Breast epithelium (tissue), 4 donors: Measurements from ENCODE around the gene FAM3B. TPM values are rescaled to one million over a fixed set of nuclear protein-coding genes. Genes with fewer than 3 reads are reported as not detected.

ENCODE experiments used
- DNase-seq, 2 donors: peaks; one replicate each; pipeline ENCODE4 v3.0.0-alpha.2; 2019; ENCODE audit warnings: low spot score in 2 of 2
- H3K27ac ChIP-seq, 2 donors: fragments of 200-600 bp; sonication (generic) in 1 of 2; one replicate each; pipeline ENCODE4 v1.5.1; 2016 to 2019; ENCODE audit warnings: mild to moderate bottlenecking in 1 of 2
- H3K27me3 ChIP-seq, 2 donors: fragments of 200-600 bp; sonication (generic) in 1 of 2; one replicate each; pipeline versions ENCODE4 v1.5.1 to v1.6.0; 2017 to 2019; ENCODE audit warnings: control low read depth in 1 of 2, mild to moderate bottlenecking in 1 of 2
- H3K36me3 ChIP-seq: fragments of 200-600 bp; one replicate; pipeline ENCODE4 v1.5.1; 2019
- H3K4me1 ChIP-seq, 2 donors: fragments of 200-600 bp; sonication (generic); one replicate each; pipeline ENCODE4 v1.5.1; 2016 to 2019; ENCODE audit warnings: control low read depth in 1 of 2
- H3K4me3 ChIP-seq, 3 donors: fragments of 200-600 bp; sonication (generic); 1 replicate in 2 of 3; 2 replicates in 1 of 3; pipeline ENCODE4 v1.5.1; 2016 to 2019; ENCODE audit warnings: mild to moderate bottlenecking in 3 of 3, moderate library complexity in 2 of 3
- H3K9me3 ChIP-seq, 2 donors: fragments of 200-600 bp; sonication (generic) in 1 of 2; one replicate each; pipeline ENCODE4 v1.5.1; 2016 to 2019; ENCODE audit warnings: control low read depth in 1 of 2
- POLR2A ChIP-seq: fragments of 450-650 bp; IDR thresholded peaks from one replicate; pipeline ENCODE4 v1.6.1; 2016; ENCODE audit warnings: antibody characterized with exemption, mild to moderate bottlenecking, moderate library complexity
- POLR2AphosphoS5 ChIP-seq, 3 donors: sonication (generic); formaldehyde crosslinking; IDR thresholded peaks; one replicate each; pipeline ENCODE4 v1.6.1; 2017; ENCODE audit warnings: antibody characterized with exemption in 3 of 3
- intact Hi-C: fragments of 100-400 bp; cut with DNase I; formaldehyde crosslinking; loops from one replicate; pipeline ENCODE4 v1.15.1; 2023; ENCODE audit warnings: low total_unique reads
- total RNA-seq, 3 donors: library from RNA; depleted of rRNA; stranded (reverse); fragments of >200 nt; gene quantifications; one replicate each; pipeline ENCODE4 v1.1.0, GENCODE V29; 2016
- TF ChIP-seq, protein P1 (sequence below), 3 donors: fragments of 450-650 bp; IDR thresholded peaks; one replicate each; pipeline ENCODE4 v1.5.1; 2016 to 2017; ENCODE audit warnings: antibody characterized with exemption in 3 of 3, mild to moderate bottlenecking in 3 of 3, moderate library complexity in 3 of 3

The FAM3B gene
- total RNA-seq, 3 donors from 2014 or later = 1.6 to 13.6 (median 10.5) TPM

DNA sequence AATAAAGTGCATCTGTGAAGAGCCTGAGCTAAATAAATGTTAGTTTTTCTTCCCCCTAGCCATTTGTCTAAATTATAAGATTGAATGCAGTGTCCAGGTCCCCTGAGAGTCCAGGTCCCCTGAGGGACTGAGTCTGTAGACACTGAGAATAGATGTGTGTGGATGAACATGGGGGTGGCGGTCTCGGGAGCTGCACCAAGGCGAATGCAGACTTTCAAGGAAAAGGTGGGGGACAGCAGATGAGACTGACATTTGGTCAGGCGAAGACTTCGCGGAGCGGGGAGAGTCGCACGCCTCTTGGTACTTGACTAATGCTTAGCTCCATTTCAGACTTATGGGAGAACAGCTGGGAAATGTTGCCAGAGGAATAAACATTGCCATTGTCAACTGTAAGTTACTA lies 27.5 kb downstream of the FAM3B start:
- H3K4me3 ChIP-seq = no peak overlapping the region
- TF ChIP-seq POLR2AphosphoS5 (IDR thresholded peaks at IDR 0.05) (no peak), POLR2A (no peak)
- TF ChIP-seq, protein P1, sequence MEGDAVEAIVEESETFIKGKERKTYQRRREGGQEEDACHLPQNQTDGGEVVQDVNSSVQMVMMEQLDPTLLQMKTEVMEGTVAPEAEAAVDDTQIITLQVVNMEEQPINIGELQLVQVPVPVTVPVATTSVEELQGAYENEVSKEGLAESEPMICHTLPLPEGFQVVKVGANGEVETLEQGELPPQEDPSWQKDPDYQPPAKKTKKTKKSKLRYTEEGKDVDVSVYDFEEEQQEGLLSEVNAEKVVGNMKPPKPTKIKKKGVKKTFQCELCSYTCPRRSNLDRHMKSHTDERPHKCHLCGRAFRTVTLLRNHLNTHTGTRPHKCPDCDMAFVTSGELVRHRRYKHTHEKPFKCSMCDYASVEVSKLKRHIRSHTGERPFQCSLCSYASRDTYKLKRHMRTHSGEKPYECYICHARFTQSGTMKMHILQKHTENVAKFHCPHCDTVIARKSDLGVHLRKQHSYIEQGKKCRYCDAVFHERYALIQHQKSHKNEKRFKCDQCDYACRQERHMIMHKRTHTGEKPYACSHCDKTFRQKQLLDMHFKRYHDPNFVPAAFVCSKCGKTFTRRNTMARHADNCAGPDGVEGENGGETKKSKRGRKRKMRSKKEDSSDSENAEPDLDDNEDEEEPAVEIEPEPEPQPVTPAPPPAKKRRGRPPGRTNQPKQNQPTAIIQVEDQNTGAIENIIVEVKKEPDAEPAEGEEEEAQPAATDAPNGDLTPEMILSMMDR (IDR thresholded peaks at IDR 0.05) = no peak
- no peaks in the 10 kb centered on the region for H3K36me3 ChIP-seq
- H3K27ac ChIP-seq = no peak overlapping the region
- DNase-seq = no peak
- H3K4me1 ChIP-seq = no peaks in the 10 kb centered on the region
- intact Hi-C loops = no loop called here
- H3K9me3 ChIP-seq = no peaks in the 10 kb centered on the region
- H3K27me3 ChIP-seq = no peaks in the 10 kb centered on the region

- Histone ChIP-seq H3K27me3 (no peaks in the 10 kb centered on the region), H3K4me3 (no peak overlapping the region), H3K27ac (no peak overlapping the region), H3K36me3 (no peaks in the 10 kb centered on the region), H3K9me3 (no peaks in the 10 kb centered on the region), H3K4me1 (no peaks in the 10 kb centered on the region)
- intact Hi-C loops = no loop called here
- DNase-seq = no peak
- no peak for TF ChIP-seq POLR2AphosphoS5 (IDR thresholded peaks at IDR 0.05)
- no peak for TF ChIP-seq POLR2A
- TF ChIP-seq, protein P1 (IDR thresholded peaks at IDR 0.05) = no peak
Observed at GRCh38 chr21:41345356-41345755, 28.8 kb downstream of the FAM3B start.

- intact Hi-C loops = no loop called here
- H3K36me3 ChIP-seq = no peaks in the 10 kb centered on the region
- H3K27me3 ChIP-seq = no peaks in the 10 kb centered on the region
- DNase-seq = no peak
- H3K4me1 ChIP-seq = no peaks in the 10 kb centered on the region
- no peaks in the 10 kb centered on the region for H3K9me3 ChIP-seq
- H3K27ac ChIP-seq = no peak overlapping the region
- TF ChIP-seq, protein P1 (IDR thresholded peaks at IDR 0.05) = no peak
- TF ChIP-seq POLR2AphosphoS5 (IDR thresholded peaks at IDR 0.05) (no peak), POLR2A (no peak)
- no peak overlapping the region for H3K4me3 ChIP-seq
Observed at GRCh38 chr21:41345934-41346685, 29.5 kb downstream of the FAM3B start.

DNA sequence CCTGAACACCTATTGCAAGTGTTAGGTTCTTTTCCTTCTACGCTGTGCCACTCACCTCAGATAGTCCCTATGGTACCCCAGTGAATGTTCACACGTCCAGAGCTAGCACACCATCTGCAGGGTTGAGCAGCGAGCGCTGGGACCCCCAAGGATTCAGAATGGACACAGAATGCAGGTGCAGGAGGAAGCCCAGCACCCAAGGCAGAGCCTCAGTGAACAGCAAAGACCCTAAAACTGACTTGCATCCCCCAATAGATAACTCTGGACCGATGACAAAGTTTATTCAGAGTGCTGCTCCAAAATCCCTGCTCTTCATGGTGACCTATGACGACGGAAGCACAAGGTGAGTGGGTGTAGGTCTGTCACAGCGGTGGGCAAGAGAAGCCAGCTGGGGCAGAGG lies 30.2 kb downstream of the FAM3B start:
- no peak overlapping the region for H3K4me3 ChIP-seq
- TF ChIP-seq POLR2A (no peak), POLR2AphosphoS5 (IDR thresholded peaks at IDR 0.05) (no peak)
- TF ChIP-seq, protein P1 (IDR thresholded peaks at IDR 0.05) = no peak
- no peaks in the 10 kb centered on the region for H3K27me3 ChIP-seq
- intact Hi-C loops = no loop called here
- H3K36me3 ChIP-seq = no peaks in the 10 kb centered on the region
- no peak for DNase-seq
- no peaks in the 10 kb centered on the region for H3K4me1 ChIP-seq
- H3K27ac ChIP-seq = no peak overlapping the region
- H3K9me3 ChIP-seq = no peaks in the 10 kb centered on the region

GRCh38 chr21:41348434-41348833 lies 31.8 kb downstream of the FAM3B start:
- Histone ChIP-seq H3K27me3 (no peaks in the 10 kb centered on the region), H3K4me3 (no peak overlapping the region), H3K27ac (no peak overlapping the region), H3K9me3 (no peaks in the 10 kb centered on the region), H3K4me1 (no peaks in the 10 kb centered on the region), H3K36me3 (no peaks in the 10 kb centered on the region)
- intact Hi-C loops = no loop called here
- TF ChIP-seq, protein P1 (IDR thresholded peaks at IDR 0.05) = no peak
- no peak for TF ChIP-seq POLR2A
- TF ChIP-seq POLR2AphosphoS5 (IDR thresholded peaks at IDR 0.05) = no peak
- no peak for DNase-seq
